NCI-H226 (cell line): ENCODE results near the gene LTBP4.

ENCODE experiments used
- DNase-seq: peaks from one replicate; pipeline ENCODE4 v3.0.0-alpha.2; 2015

Gene LTBP4

GRCh38 chr19:40598918-40599307, 2.3 kb upstream of the LTBP4 start:
- no peak for DNase-seq

- peak; percentile 45 for DNase-seq
Measured at GRCh38 chr19:40599331-40599901, 1.8 kb upstream of the LTBP4 start.

- no peak for DNase-seq
Measured at GRCh38 chr19:40599902-40600569, 1.1 kb upstream of the LTBP4 start.

- no peak for DNase-seq
Measured at GRCh38 chr19:40600570-40601133, 517 bp upstream of the LTBP4 start.

GRCh38 chr19:40603071-40603388, 1.9 kb downstream of the LTBP4 start:
- no peak for DNase-seq

GRCh38 chr19:40603389-40604170, 2.4 kb downstream of the LTBP4 start:
- DNase-seq, result peak; percentile 95

GRCh38 chr19:40604171-40604646, 3.0 kb downstream of the LTBP4 start:
- no peak for DNase-seq

- no peak for DNase-seq
Measured at GRCh38 chr19:40604647-40605215, 3.6 kb downstream of the LTBP4 start.

- DNase-seq, result peak; percentile 96
Measured at GRCh38 chr19:40605216-40605971, 4.2 kb downstream of the LTBP4 start.

- DNase-seq, result no peak
Measured at GRCh38 chr19:40607311-40608239, 6.4 kb downstream of the LTBP4 start.

GRCh38 chr19:40608240-40608621, 7.1 kb downstream of the LTBP4 start:
- DNase-seq, result no peak

GRCh38 chr19:40608957-40609356, 7.8 kb downstream of the LTBP4 start:
- no peak for DNase-seq

GRCh38 chr19:40609561-40610395, 8.6 kb downstream of the LTBP4 start:
- peak; percentile 88 for DNase-seq

- DNase-seq, result no peak
Measured at GRCh38 chr19:40610396-40611064, 9.4 kb downstream of the LTBP4 start.

- DNase-seq, result no peak
Measured at GRCh38 chr19:40611096-40611495, 9.9 kb downstream of the LTBP4 start.

- DNase-seq, result no peak
Measured at GRCh38 chr19:40611900-40612698, 10.9 kb downstream of the LTBP4 start.

- DNase-seq, result no peak
Measured at GRCh38 chr19:40612831-40613689, 11.9 kb downstream of the LTBP4 start.
